Endothelial cell of umbilical vein (primary cell): ENCODE measurements around the gene CD300LD. TPM values are rescaled to one million over a fixed set of nuclear protein-coding genes. Genes with fewer than 3 reads are reported as not detected.

Experiments used
- BruUV-seq: library from RNA; stranded (reverse); fragments of 400-500 nt; replicated peaks from 2 replicates; lab custom pipeline; 2021; lab: Mats Ljungman, UMichigan
- CTCF ChIA-PET: fragments of 300-600, 350-600 bp; sonication (Branson Sonifier 250); formaldehyde crosslinking; loops from one replicate; lab custom pipeline; 2021; ENCODE audit warnings: antibody characterized with exemption, inconsistent platforms; lab: Charles Lee
- POLR2A ChIA-PET: fragments of 300-600, 350-600 bp; sonication (Branson Sonifier 250); formaldehyde crosslinking; loops from one replicate; lab custom pipeline; 2021; ENCODE audit warnings: antibody characterized with exemption, inconsistent platforms; lab: Charles Lee
- DNase-seq: peaks from one replicate; pipeline ENCODE4 v3.0.0-alpha.2; 2011; ENCODE audit warnings: low read depth, low spot score
- FAIRE-seq: peaks from 2 replicates; lab custom pipeline; 2011; peaks lifted over from hg19 to GRCh38; lab: Jason Lieb, UNC
- H2AFZ ChIP-seq: 2 replicates; pipeline ENCODE4 v1.6.0; 2012; ENCODE audit warnings: low read depth, low read length, control low read depth, inconsistent platforms
- H3K27ac ChIP-seq: 2 replicates; pipeline ENCODE4 v1.5.1; 2011; ENCODE audit warnings: low read depth, mild to moderate bottlenecking, control low read depth, low read length, moderate library complexity; ENCODE audit not compliant: insufficient read depth
- H3K27me3 ChIP-seq, 2 experiments: 2 replicates each; pipeline versions ENCODE4 v1.6.0 to v1.6.1; 2011; ENCODE audit warnings: low read length in 2 of 2, mixed read lengths in 1 of 2; ENCODE audit not compliant: control insufficient read depth in 2 of 2, insufficient read depth in 2 of 2
- H3K36me3 ChIP-seq, 2 experiments: 2 replicates in 1 of 2; 3 replicates in 1 of 2; pipeline ENCODE4 v1.5.1; 2011; ENCODE audit warnings: low read length in 2 of 2, mild to moderate bottlenecking in 1 of 2, moderate library complexity in 1 of 2; ENCODE audit not compliant: control insufficient read depth in 2 of 2, insufficient read depth in 2 of 2; ENCODE audit errors: extremely low read depth in 1 of 2
- H3K4me1 ChIP-seq: 3 replicates; pipeline ENCODE4 v1.5.1; 2011; ENCODE audit warnings: mild to moderate bottlenecking, low read length; ENCODE audit not compliant: control insufficient read depth, insufficient read depth; ENCODE audit errors: extremely low read depth
- H3K4me2 ChIP-seq: 2 replicates; pipeline ENCODE4 v1.6.1; 2011; ENCODE audit warnings: low read length, control low read depth, mixed read lengths; ENCODE audit not compliant: insufficient read depth
- H3K4me3 ChIP-seq, 3 experiments: fragments of 200-600 bp in 1 of 3; sonication (generic), shearing (Covaris generic) in 1 of 3; replicated peaks in 1 of 3; 2 replicates each; pipeline ENCODE4 v1.5.1; 2011 to 2016; ENCODE audit warnings: control low read depth in 3 of 3, low read length in 3 of 3, mild to moderate bottlenecking in 2 of 3, inconsistent platforms in 1 of 3, low read depth in 1 of 3, moderate library complexity in 1 of 3; ENCODE audit not compliant: insufficient read depth in 1 of 3
- H3K79me2 ChIP-seq: 2 replicates; pipeline ENCODE4 v1.6.0; 2012; ENCODE audit warnings: low read length, inconsistent platforms; ENCODE audit not compliant: control insufficient read depth, insufficient read depth
- H3K9ac ChIP-seq: replicated peaks from 2 replicates; pipeline ENCODE3; 2011; ENCODE audit warnings: low read length, control low read depth; ENCODE audit not compliant: insufficient read depth; ENCODE audit errors: extremely low read depth
- H3K9me1 ChIP-seq: replicated peaks from 3 replicates; pipeline ENCODE4 v1.6.0; 2011; ENCODE audit warnings: mild to moderate bottlenecking, low read length; ENCODE audit not compliant: control insufficient read depth, insufficient read depth; ENCODE audit errors: extremely low read depth
- H3K9me3 ChIP-seq: replicated peaks from 2 replicates; pipeline ENCODE4 v1.5.1; 2012; ENCODE audit warnings: low read length, inconsistent platforms; ENCODE audit not compliant: control insufficient read depth, insufficient read depth
- H4K20me1 ChIP-seq: replicated peaks from 2 replicates; pipeline ENCODE3; 2011; ENCODE audit warnings: mild to moderate bottlenecking, low read length; ENCODE audit not compliant: control insufficient read depth, insufficient read depth; ENCODE audit errors: extremely low read depth
- CTCF ChIP-seq, 2 donors: IDR thresholded peaks; 1 replicate in 1 of 2; 2 replicates in 1 of 2; pipeline ENCODE4 v1.5.1; 2011; ENCODE audit warnings: low read length in 2 of 2, mild to moderate bottlenecking in 2 of 2, moderate library complexity in 2 of 2, control low read depth in 1 of 2, inconsistent platforms in 1 of 2, low read depth in 1 of 2; ENCODE audit not compliant: insufficient read depth in 1 of 2; ENCODE audit errors: extremely low read depth in 1 of 2
- EZH2 ChIP-seq: IDR thresholded peaks from 2 replicates; pipeline ENCODE4 v1.6.1; 2012; ENCODE audit warnings: borderline replicate concordance, low read depth, mild to moderate bottlenecking, moderate library complexity, low read length, inconsistent platforms; ENCODE audit not compliant: severe bottlenecking
- FOS ChIP-seq: IDR thresholded peaks from 2 replicates; pipeline ENCODE4 v1.6.1; 2011; ENCODE audit warnings: mild to moderate bottlenecking, low read length, moderate library complexity, borderline replicate concordance; ENCODE audit not compliant: insufficient read depth
- GATA2 ChIP-seq: IDR thresholded peaks from 2 replicates; pipeline ENCODE4 v1.7.0; 2011; ENCODE audit warnings: low read depth, mild to moderate bottlenecking, moderate library complexity, mixed read lengths, low read length; ENCODE audit not compliant: insufficient read length, insufficient read depth
- JUN ChIP-seq: IDR thresholded peaks from 2 replicates; pipeline ENCODE4 v1.6.1; 2011; ENCODE audit warnings: borderline replicate concordance, low read depth; ENCODE audit not compliant: insufficient read length, insufficient read depth
- MYC ChIP-seq: IDR thresholded peaks from one replicate; pipeline ENCODE4 v1.6.1; 2011; ENCODE audit warnings: mild to moderate bottlenecking, low read depth, low read length
- POLR2A ChIP-seq: IDR thresholded peaks from 2 replicates; pipeline ENCODE4 v1.6.1; 2012; ENCODE audit warnings: low read depth, mild to moderate bottlenecking, control low read depth, low read length
- POLR2AphosphoS5 ChIP-seq: IDR thresholded peaks from 2 replicates; pipeline ENCODE4 v1.6.1; 2012; ENCODE audit warnings: low read depth, mild to moderate bottlenecking, control low read depth, low read length, moderate library complexity; ENCODE audit not compliant: insufficient read depth
- dilution Hi-C: fragments of 300-500 bp; cut with MboI; formaldehyde crosslinking; loops from one replicate; pipeline ENCODE4 v1.15.0; 2019; ENCODE audit warnings: low sequenced_read_pairs; ENCODE audit not compliant: extremely low pct_ligation_motif_present
- intact Hi-C: fragments of 100-400 bp; cut with micrococcal nuclease; formaldehyde crosslinking; loops from one replicate; pipeline ENCODE4 v1.10.0; 2022
- polyA plus RNA-seq, 4 experiments: library from polyadenylated mRNA; depleted of rRNA in 3 of 4; stranded (reverse) in 3 of 4; unstranded in 1 of 4; fragments of >200 nt; gene quantifications; 2 replicates each; pipeline versions ENCODE4 v1.2.1 to v1.2.3, GENCODE V29; 2011 to 2012; ENCODE audit warnings: missing spikeins in 1 of 4
- total RNA-seq: library from RNA; stranded (reverse); gene quantifications from 2 replicates; pipeline ENCODE4 v1.2.3, GENCODE V29; 2021
- TF ChIP-seq, protein P1 (sequence below): IDR thresholded peaks from 2 replicates; pipeline ENCODE4 v1.6.1; 2011; ENCODE audit not compliant: insufficient read depth, insufficient read length

CD300LD gene
- total and polyA plus RNA-seq, 2 donors (not counting 3 experiments of a cell fraction or from before 2014, with no cell fraction given): not detected

DNA sequence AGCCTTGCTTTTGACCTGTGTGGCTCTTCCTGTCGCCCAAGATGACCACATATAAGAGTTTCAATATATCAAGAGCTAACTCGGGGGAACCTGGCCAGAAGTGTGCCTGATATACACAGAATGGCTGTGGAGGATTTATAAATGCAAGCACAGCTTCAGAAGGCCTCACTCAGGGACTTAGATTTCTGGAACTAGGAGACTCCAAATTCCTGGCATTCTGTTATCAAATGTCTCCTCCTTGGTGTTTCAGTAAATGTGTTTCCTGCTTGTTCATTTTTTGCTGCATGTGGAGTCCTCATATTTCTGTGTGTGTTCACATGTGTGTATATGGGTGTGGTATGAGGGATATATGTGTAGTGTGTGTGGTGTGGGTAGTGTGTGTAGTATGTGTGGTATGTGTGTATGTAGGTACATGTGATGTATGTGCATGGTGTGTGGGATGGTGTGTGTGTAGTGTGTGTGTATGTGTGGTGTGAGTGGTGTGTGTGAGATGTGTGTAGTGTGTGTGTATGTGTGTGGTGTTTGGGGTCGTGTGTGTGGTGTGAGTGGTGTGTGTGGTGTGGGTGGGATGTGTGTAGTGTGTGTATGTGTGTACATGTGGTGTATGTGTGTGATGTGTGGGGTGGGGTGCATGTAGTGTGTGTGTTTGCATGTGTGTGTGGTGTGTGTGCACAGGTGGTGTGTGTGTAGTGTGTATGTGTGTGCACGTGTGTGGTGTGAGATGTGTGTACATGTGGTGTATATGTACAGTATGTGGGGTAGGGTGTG, 23.8 kb downstream of the CD300LD start:
- Histone ChIP-seq H3K27me3 (no peaks in the 10 kb centered on the region), H3K9me3 (no peaks in the 10 kb centered on the region), H3K79me2 (no peaks in the 10 kb centered on the region), H3K27ac (no peak overlapping the region), H3K4me2 (no peak overlapping the region), H2AFZ (no peak overlapping the region), H3K4me1 (no peaks in the 10 kb centered on the region), H4K20me1 (no peaks in the 10 kb centered on the region), H3K9ac (no peak overlapping the region), H3K36me3 (no peaks in the 10 kb centered on the region), H3K9me1 (no peaks in the 10 kb centered on the region), H3K4me3 (no peak overlapping the region)
- POLR2A ChIA-PET: no interaction called here
- no peak for TF ChIP-seq GATA2
- no peak for TF ChIP-seq POLR2AphosphoS5
- TF ChIP-seq EZH2: no peak
- TF ChIP-seq JUN: no peak
- TF ChIP-seq MYC: no peak
- intact Hi-C loops (no loop called here), dilution Hi-C loops (no loop called here)
- FAIRE-seq (no peak), DNase-seq (no peak)
- CTCF ChIA-PET: no interaction called here
- BruUV-seq: no TSS peak

GRCh38 chr17:74567397-74567796, 24.7 kb downstream of the CD300LD start, which contains the start of gene CD300H:
Gene CD300H (minus strand): TSS chr17:74567509.
- dilution Hi-C loops: no loop called here
- Histone ChIP-seq H3K4me1 (no peaks in the 10 kb centered on the region), H3K79me2 (no peaks in the 10 kb centered on the region), H3K9ac (no peak within 1 kb of the TSS), H3K9me1 (no peaks in the 10 kb centered on the region), H3K36me3 (no peaks in the 10 kb centered on the region), H3K27ac (no peak within 1 kb of the TSS), H3K4me2 (no peak within 1 kb of the TSS), H4K20me1 (no peaks in the 10 kb centered on the region), H3K9me3 (no peaks in the 10 kb centered on the region), H3K4me3 (no peak within 1 kb of the TSS), H3K27me3 (no peaks in the 10 kb centered on the region), H2AFZ (no peak within 1 kb of the TSS)
- CTCF ChIA-PET: no interaction called here
- no TSS peak for BruUV-seq
- intact Hi-C loops: loop anchor here (2.0 kb wide), 1 partner anchor 169 kb away; the partner anchor contains the start of gene RAB37
- POLR2A ChIA-PET: no interaction called here
- no peak for FAIRE-seq
- no peak for DNase-seq
- TF ChIP-seq EZH2 (no peak), GATA2 (no peak), FOS (no peak), POLR2A (no peak), POLR2AphosphoS5 (no peak), MYC (no peak), JUN (no peak), CTCF (IDR thresholded peaks at IDR 0.05; ENCODE audit: extremely low read depth in 1 of 2, insufficient read depth in 1 of 2, low read depth in 1 of 2, low read length in 2 of 2) (no peak)
- TF ChIP-seq, protein P1, sequence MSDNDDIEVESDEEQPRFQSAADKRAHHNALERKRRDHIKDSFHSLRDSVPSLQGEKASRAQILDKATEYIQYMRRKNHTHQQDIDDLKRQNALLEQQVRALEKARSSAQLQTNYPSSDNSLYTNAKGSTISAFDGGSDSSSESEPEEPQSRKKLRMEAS: no peak
